GM18508 (cell line): ENCODE results near the gene EPHB1.

Experiments
- ATAC-seq: cut with Tn5 transposase; IDR thresholded peaks from one replicate; pipeline ENCODE4 v1.9.1; 2021; ENCODE audit warnings: moderate number of reproducible peaks; ENCODE audit not compliant: insufficient read depth, unreplicated experiment

The EPHB1 gene

GRCh38 chr3:134873789-134874188 is 78.7 kb downstream of the EPHB1 start:
- ATAC-seq: no peak

GRCh38 chr3:134874737-134875413 is 79.8 kb downstream of the EPHB1 start:
- no peak for ATAC-seq

- ATAC-seq: no peak
Observed at GRCh38 chr3:134876836-134877235, 81.8 kb downstream of the EPHB1 start.

- no peak for ATAC-seq
Observed at GRCh38 chr3:134877788-134878187, 82.7 kb downstream of the EPHB1 start.

- no peak for ATAC-seq
Observed at GRCh38 chr3:134879990-134880389, 84.9 kb downstream of the EPHB1 start.

- ATAC-seq: no peak
Observed at GRCh38 chr3:134880431-134880830, 85.4 kb downstream of the EPHB1 start.

GRCh38 chr3:134881305-134881704 is 86.2 kb downstream of the EPHB1 start:
- no peak for ATAC-seq

- ATAC-seq: no peak
Observed at GRCh38 chr3:134883697-134884385, 88.8 kb downstream of the EPHB1 start.

GRCh38 chr3:134885877-134886621 is 91.0 kb downstream of the EPHB1 start:
- peak; percentile 85 for ATAC-seq

GRCh38 chr3:134886991-134887390 is 91.9 kb downstream of the EPHB1 start:
- ATAC-seq: no peak

- no peak for ATAC-seq
Observed at GRCh38 chr3:134887536-134887935, 92.5 kb downstream of the EPHB1 start.

GRCh38 chr3:134892326-134892725 is 97.3 kb downstream of the EPHB1 start:
- ATAC-seq: no peak

GRCh38 chr3:134892761-134893160 is 97.7 kb downstream of the EPHB1 start:
- ATAC-seq: no peak

- ATAC-seq: no peak
Observed at GRCh38 chr3:134894533-134894932, 99.5 kb downstream of the EPHB1 start.

GRCh38 chr3:134895181-134895580 is 100.1 kb downstream of the EPHB1 start:
- no peak for ATAC-seq

- ATAC-seq: no peak
Observed at GRCh38 chr3:134896141-134896540, 101.1 kb downstream of the EPHB1 start.

GRCh38 chr3:134896696-134897095 is 101.6 kb downstream of the EPHB1 start:
- no peak for ATAC-seq

- ATAC-seq: no peak
Observed at GRCh38 chr3:134897391-134898141, 102.5 kb downstream of the EPHB1 start.

- no peak for ATAC-seq
Observed at GRCh38 chr3:134898181-134898754, 103.2 kb downstream of the EPHB1 start.

GRCh38 chr3:134899786-134900185 is 104.7 kb downstream of the EPHB1 start:
- ATAC-seq: no peak
